Activated CD8-positive, alpha-beta memory T cell treated with anti-CD3 and anti-CD28 coated beads, Interleukin-2, amount 10 ng/mL, durations not matched to agents 7 days and 5 days (primary cell): ENCODE results near the gene IZUMO4. TPM values are rescaled to one million over a fixed set of nuclear protein-coding genes. Genes with fewer than 3 reads are reported as not detected.
"Not testable (repeated sequence)": the region's sequence is repeated elsewhere in the genome, so short reads cannot be mapped to it uniquely, and the experiment has no call there.

Experiments used
- ATAC-seq: fragments of 150-1000 bp; cut with Tn5 transposase; one replicate; pipeline ENCODE4 v1.10.0; 2021; ENCODE audit warnings: moderate library complexity
- CTCF ChIA-PET: fragments of 350-600 bp; sonication (Branson Sonifier 250); formaldehyde crosslinking; loops from one replicate; lab custom pipeline; 2021; ENCODE audit warnings: antibody characterized with exemption; lab: Charles Lee
- DNase-seq: peaks from one replicate; pipeline ENCODE4 v3.0.0-alpha.2; 2020
- H3K27ac Mint-ChIP-seq: one replicate; pipeline ENCODE4 v1.8.0; 2021; ENCODE audit warnings: mild to moderate bottlenecking, mixed read lengths
- H3K27me3 Mint-ChIP-seq: one replicate; pipeline ENCODE4 v1.8.0; 2021; ENCODE audit warnings: mixed read lengths
- H3K36me3 Mint-ChIP-seq: one replicate; pipeline ENCODE4 v1.8.0; 2021; ENCODE audit warnings: mild to moderate bottlenecking, mixed read lengths
- H3K4me1 Mint-ChIP-seq: one replicate; pipeline ENCODE4 v1.8.0; 2021; ENCODE audit warnings: mixed read lengths
- H3K4me3 Mint-ChIP-seq: one replicate; pipeline ENCODE4 v1.8.0; 2021; ENCODE audit warnings: mild to moderate bottlenecking, moderate library complexity, mixed read lengths
- H3K9me3 Mint-ChIP-seq: one replicate; pipeline ENCODE4 v1.8.0; 2022; ENCODE audit warnings: low read depth, mixed read lengths
- total RNA-seq, 2 experiments: library from RNA; stranded (reverse); gene quantifications; one replicate each; pipeline ENCODE4 v1.2.3, GENCODE V29; 2021

Gene IZUMO4
- total RNA-seq, 2 experiments from 2014 or later: 7.2 to 10.1 TPM

DNA sequence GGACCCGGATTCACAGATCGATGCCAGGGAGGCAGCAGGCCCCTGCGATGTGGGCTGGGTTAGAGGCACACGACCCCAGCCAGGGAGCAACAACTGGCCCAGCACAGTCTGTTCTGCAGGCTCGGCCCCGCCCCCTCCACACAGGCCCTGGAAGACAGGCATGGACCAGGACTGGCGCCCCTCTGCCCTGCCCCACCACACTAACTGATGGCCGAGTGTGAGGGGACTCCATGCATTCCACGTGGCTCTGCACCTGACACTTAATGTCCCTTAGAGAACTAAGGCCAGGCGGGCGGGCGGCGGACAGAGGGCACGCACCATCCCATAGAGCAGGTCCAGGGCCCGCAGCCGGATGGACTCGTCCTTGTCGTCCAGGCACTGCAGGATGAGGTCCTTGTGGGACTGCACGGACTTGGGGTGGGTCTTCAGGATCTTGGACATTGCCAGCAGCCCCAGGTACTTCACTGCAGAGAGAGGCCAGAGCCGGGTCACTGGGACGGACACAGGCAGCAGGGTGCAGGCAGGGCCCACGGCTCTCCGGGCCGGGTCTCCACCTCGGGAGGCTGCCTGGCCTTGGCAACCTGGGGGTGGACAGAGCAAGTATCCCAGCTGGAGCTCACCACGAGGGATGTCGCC, 24.8 kb downstream of the IZUMO4 start:
- peaks cover 19% of the 10 kb centered on the region for H3K36me3 Mint-ChIP-seq

DNA sequence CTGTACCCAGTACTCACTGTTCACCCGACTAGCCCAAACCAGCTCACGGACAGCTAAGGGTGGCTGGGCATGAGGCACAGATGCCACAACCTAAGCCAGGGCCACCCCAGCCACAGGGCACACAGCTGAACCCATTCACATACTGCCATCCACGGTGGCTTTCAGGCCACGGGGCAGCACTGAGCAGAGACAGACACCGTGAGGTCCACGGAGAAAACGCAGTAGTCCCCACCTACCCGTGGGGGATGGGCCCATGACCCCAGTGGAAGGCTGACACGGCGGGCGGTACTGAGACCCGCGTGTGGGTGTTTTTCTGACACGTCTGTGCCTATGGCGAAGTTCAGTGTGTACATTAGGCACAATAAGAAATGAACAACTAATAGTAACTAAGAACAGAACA, 25.5 kb downstream of the IZUMO4 start:
- H3K27me3 Mint-ChIP-seq: no peaks in the 10 kb centered on the region
- ATAC-seq (no peak), DNase-seq (no peak)
- H3K36me3 Mint-ChIP-seq: peaks cover 19% of the 10 kb centered on the region
- H3K4me3 Mint-ChIP-seq: no peak overlapping the region
- no peaks in the 10 kb centered on the region for H3K9me3 Mint-ChIP-seq
- CTCF ChIA-PET: no interaction called here
- peaks cover 5% of the 10 kb centered on the region for H3K4me1 Mint-ChIP-seq
- H3K27ac Mint-ChIP-seq: no peak overlapping the region

More for the DNA sequence above, 24.8 kb downstream of the IZUMO4 start:
- ATAC-seq (no peak), DNase-seq (no peak)
- Mint-ChIP-seq H3K4me1 (peaks cover 5% of the 10 kb centered on the region), H3K4me3 (no peak overlapping the region), H3K27me3 (no peaks in the 10 kb centered on the region), H3K27ac (no peak overlapping the region), H3K9me3 (no peaks in the 10 kb centered on the region)
- CTCF ChIA-PET: no interaction called here

DNA sequence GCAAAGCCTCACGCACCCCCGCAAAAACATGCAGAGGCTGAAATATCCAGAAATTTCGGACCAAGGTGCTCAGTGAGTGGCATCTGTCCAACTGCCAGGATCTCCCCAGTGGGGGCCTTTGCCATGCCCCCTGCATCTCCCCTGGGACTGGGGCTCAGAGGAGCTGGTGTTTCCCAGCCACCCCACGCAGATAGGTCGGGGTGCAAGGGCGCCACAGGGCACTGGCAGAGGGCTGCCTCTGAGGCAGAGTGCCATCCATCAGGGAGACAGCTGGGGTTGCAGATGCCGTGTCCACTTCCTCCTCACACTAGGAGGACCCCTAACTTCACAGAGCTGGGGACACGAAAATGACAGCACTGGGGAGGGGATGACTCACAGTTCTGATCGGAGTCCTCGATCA, 26.3 kb downstream of the IZUMO4 start:
- no peak overlapping the region for H3K4me3 Mint-ChIP-seq
- CTCF ChIA-PET: no interaction called here
- H3K9me3 Mint-ChIP-seq: no peaks in the 10 kb centered on the region
- H3K27ac Mint-ChIP-seq: no peak overlapping the region
- ATAC-seq (no peak), DNase-seq (no peak)
- no peaks in the 10 kb centered on the region for H3K27me3 Mint-ChIP-seq
- peaks cover 5% of the 10 kb centered on the region for H3K4me1 Mint-ChIP-seq
- H3K36me3 Mint-ChIP-seq: peaks cover 19% of the 10 kb centered on the region

DNA sequence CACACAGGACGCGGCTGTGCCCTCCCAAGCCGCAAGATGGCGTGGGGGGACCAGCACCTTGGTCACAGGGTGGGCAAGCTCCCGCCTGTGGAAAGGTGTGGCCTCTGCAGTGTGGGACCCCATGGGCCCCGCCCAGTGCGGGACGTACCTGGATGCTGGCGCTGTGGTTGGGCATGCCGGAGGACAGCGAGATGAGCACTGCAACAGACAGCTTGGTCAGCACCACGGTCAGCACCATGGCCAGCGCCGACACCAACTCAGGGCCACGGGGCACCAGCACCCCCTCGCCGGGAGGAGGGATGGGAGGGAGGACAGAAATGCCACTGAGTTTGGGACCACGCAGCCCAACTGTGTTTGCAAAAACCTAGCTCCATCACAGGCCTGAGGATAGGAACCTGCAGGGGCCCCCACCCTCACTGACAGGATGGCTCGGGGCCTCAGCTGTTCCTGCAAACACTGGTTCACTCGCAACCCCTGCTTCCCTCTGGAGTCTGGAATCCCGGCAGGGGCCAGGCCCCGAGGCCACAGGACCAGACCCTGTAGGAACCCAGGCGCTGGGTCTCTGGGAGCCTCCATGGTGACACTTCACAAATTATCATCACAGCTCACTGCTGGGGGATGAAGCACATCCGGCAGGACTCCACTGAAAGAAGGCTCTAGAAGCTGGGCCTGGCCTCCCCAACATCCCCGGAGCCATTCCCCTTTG, 27.1 kb downstream of the IZUMO4 start:
- peaks cover 1% of the 10 kb centered on the region for H3K4me1 Mint-ChIP-seq
- DNase-seq (no peak), ATAC-seq (no peak)
- no peak overlapping the region for H3K4me3 Mint-ChIP-seq
- peaks cover 13% of the 10 kb centered on the region for H3K36me3 Mint-ChIP-seq
- H3K27me3 Mint-ChIP-seq: no peaks in the 10 kb centered on the region
- CTCF ChIA-PET: no interaction called here
- no peaks in the 10 kb centered on the region for H3K9me3 Mint-ChIP-seq
- no peak overlapping the region for H3K27ac Mint-ChIP-seq

DNA sequence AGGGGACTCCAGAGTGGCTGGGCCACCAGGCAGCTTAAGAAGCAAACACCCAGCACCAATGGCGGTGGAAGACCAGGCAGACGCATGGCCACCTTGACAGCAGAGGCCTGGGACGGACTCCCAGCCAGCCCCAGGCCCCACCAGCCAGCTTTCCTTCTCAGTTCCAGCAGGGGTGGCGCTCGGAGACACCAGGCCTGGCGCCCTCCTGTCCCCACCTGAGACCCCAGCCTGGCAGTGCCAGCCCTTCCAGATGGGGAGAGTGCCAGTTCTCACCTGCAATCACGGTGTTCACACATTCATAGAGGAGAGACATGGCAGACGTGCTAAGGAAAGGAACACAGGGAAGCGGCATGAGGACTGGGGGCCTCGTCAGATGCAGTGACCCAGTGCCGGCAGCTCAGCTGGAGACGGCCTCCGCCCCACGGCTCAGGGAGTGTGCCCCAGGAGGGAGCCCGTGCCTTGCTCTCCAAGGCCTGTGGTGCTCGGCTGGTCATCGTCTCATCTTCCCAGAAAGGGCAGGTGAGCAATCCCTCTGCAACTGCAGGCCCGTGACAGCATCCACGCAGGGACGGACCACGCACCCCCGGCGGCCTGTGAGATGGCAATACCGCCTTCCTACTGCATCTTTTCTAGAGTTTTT, 30.3 kb downstream of the IZUMO4 start:
- Mint-ChIP-seq H3K4me1 (no peaks in the 10 kb centered on the region), H3K9me3 (no peaks in the 10 kb centered on the region), H3K4me3 (no peak overlapping the region), H3K27ac (no peak overlapping the region), H3K36me3 (peaks cover 20% of the 10 kb centered on the region), H3K27me3 (no peaks in the 10 kb centered on the region)
- ATAC-seq (no peak), DNase-seq (no peak)
- CTCF ChIA-PET: no interaction called here

DNA sequence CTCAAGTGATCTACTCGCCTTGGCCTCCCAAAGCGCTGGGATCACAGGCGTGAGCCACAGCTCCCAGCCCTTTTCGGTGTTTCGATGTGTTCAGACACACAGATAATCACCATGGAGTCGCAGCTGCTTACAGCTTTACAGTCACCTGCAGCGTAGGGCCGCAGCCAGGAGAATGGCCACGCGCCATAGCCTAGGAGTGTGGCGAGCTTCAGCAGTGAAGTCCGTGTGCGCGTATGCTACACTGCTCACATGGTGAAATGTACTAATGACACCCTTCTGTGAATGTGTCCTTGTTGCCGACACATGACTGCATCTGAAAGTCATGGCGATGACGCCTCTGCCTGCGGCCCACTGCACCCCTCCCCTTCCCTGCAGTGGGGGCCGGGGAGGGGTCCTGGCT, 31.0 kb downstream of the IZUMO4 start:
- Mint-ChIP-seq H3K27ac (no peak overlapping the region), H3K36me3 (peaks cover 24% of the 10 kb centered on the region), H3K4me1 (no peaks in the 10 kb centered on the region), H3K4me3 (no peak overlapping the region), H3K9me3 (no peaks in the 10 kb centered on the region), H3K27me3 (no peaks in the 10 kb centered on the region)
- CTCF ChIA-PET: no interaction called here
- DNase-seq: no peak
- ATAC-seq: no peak

DNA sequence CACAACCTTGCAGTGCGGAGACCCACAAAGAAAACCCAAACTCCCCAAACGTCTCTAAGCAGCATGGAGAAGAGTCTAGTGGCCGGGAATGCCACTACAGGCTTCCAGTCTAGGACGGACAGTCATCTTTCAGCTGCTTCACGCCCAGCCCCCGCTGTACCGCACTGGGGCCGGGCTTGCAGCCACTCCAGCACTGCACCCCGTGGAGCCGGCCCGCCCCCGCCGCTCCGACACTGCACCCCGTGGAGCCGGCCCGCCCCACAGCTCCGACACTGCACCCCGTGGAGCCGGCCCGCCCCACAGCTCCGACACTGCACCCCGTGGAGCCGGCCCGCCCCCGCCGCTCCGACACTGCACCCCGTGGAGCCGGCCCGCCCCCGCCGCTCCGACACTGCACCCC, 31.5 kb downstream of the IZUMO4 start:
- H3K4me1 Mint-ChIP-seq, ATAC-seq: not testable (repeated sequence)
- peaks cover 26% of the 10 kb centered on the region for H3K36me3 Mint-ChIP-seq

DNA sequence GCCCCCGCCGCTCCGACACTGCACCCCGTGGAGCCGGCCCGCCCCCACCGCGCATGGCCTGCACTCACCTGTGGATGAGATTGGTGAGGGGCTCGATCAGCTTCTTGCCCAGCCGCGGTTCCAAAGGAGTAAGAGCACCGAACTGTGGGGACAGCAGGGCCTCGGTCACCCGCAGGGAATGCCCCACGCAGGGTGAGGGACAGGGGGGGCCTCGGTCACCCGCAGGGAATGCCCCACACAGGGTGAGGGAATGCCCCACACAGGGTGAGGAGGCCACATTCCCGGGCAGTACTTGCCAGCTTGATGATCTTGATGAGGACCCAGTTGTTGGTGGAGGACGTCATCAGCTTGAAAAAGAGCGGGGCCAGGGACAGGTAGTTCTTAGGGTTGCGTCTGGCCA, 32.3 kb downstream of the IZUMO4 start:
- no peak for DNase-seq
- no peaks in the 10 kb centered on the region for H3K4me1 Mint-ChIP-seq
- CTCF ChIA-PET: interaction anchor here (1.0 kb wide), 1 partner anchor 103 kb away, joined by 3 read pairs; no protein-coding TSS in a partner anchor

More for the DNA sequence above, 31.5 kb downstream of the IZUMO4 start:
- CTCF ChIA-PET: interaction anchor here (1.0 kb wide), 1 partner anchor 102 kb away, joined by 3 read pairs; no protein-coding TSS in a partner anchor
- H3K27me3 Mint-ChIP-seq, H3K4me3 Mint-ChIP-seq, DNase-seq, H3K27ac Mint-ChIP-seq, H3K9me3 Mint-ChIP-seq: not testable (repeated sequence)

DNA sequence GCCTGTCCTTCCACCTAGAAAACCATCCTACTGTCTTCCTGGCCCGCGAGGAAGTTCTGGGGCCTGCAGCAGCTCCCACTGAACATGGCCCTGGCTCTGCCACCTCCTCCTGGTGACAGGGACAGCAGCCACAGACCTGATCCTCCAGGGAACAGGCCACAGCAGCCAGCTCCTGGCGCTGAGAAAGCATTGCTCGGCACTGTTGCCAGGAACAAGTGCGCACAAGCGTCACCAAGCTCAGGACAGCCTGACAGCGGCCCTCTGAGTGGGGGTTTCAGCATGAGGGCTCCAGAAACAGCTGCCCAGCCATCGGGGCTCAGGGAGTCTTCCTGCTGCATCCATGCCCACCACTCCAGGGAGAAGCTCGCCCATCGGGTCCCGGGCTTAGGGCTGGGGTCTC, 32.8 kb downstream of the IZUMO4 start:
- ATAC-seq (no peak), DNase-seq (no peak)
- H3K4me3 Mint-ChIP-seq: no peak overlapping the region
- H3K27ac Mint-ChIP-seq: no peak overlapping the region
- H3K9me3 Mint-ChIP-seq: no peaks in the 10 kb centered on the region
- H3K27me3 Mint-ChIP-seq: no peaks in the 10 kb centered on the region
- CTCF ChIA-PET: no interaction called here
- H3K4me1 Mint-ChIP-seq: no peaks in the 10 kb centered on the region
- peaks cover 26% of the 10 kb centered on the region for H3K36me3 Mint-ChIP-seq

More for the DNA sequence above, 32.3 kb downstream of the IZUMO4 start:
- no peak for ATAC-seq
- no peaks in the 10 kb centered on the region for H3K9me3 Mint-ChIP-seq
- H3K36me3 Mint-ChIP-seq: peaks cover 26% of the 10 kb centered on the region
- H3K27me3 Mint-ChIP-seq: no peaks in the 10 kb centered on the region
- H3K4me3 Mint-ChIP-seq: no peak overlapping the region
- no peak overlapping the region for H3K27ac Mint-ChIP-seq

DNA sequence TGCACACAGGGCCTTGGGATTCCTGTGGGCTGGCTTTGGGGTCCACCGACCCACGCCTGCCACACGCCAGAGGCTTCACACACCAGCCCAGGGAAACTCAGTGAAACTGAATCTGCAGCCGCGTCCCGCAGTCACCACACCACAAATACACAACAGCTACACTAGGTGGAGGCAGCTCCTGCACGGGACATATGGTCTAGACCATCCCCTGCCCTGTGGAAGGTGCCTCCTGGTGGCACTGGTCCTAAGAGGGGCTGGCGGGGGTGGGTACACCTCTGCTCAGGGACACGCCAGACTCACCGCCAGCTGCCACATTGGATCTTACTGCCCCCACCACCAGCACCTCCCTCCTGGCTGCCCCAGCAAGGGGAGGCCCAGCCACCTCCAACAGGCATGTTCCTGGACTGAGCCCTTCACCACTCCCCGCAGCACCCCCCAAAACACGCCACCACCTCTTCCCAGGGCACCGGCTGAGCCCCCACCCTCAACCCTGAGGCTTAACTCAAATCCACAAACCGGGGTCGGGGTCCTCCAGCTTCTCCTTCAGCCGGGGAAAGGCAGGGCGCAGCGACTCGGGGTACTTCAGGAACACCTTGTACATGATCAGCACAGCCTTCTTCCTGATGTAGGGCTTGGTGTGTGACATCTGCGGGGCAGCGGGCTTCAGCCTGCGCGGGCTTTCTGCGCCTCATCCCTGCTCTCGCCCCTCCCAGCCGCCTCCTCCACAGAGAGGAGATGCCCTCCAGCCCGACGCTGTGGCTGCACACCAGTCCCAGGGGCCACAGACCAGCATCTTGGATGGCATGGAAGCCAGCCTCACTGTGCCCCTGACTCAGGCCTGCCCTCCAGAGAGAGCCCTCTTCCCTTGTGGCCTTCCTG, 33.4 kb downstream of the IZUMO4 start:
- Mint-ChIP-seq H3K4me1 (no peaks in the 10 kb centered on the region), H3K27me3 (no peaks in the 10 kb centered on the region), H3K9me3 (no peaks in the 10 kb centered on the region), H3K4me3 (no peak overlapping the region), H3K36me3 (peaks cover 26% of the 10 kb centered on the region), H3K27ac (no peak overlapping the region)
- ATAC-seq (no peak), DNase-seq (no peak)
- CTCF ChIA-PET: no interaction called here

DNA sequence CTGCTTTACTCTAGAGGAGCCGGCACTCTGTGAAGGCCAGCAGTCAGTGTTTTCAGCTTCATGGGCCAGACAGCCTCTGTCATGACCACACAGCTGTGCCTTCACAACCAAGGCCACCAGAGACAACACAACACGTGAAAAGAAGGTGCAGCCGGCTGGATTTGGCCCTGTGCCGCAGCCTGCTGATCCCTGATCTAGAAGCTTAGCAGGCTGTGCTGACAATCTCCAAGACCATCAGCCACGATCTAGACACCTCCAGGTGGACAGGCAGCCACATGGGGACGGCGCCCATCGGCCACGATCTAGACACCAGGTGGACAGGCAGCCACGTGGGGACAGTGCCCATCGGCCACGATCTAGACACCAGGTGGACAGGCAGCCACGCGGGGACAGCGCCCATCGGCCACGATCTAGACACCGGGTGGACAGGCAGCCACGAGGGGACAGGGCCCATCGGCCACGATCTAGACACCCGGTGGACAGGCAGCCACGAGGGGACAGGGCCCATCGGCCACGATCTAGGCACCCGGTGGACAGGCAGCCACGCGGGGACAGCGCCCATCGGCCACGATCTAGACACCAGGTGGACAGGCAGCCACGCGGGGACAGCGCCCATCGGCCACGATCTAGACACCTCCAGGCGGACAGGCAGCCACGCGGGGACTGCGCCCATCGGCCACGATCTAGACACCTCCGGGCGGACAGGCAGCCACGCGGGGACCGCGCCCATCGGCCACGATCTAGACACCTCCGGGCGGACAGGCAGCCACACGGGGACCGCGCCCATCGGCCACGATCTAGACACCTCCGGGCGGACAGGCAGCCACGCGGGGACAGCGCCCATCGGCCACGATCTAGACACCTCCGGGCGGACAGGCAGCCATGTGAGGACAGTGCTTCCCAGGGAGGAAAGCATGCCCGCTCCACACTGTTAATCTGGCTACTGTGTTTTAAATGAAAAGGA, 34.6 kb downstream of the IZUMO4 start:
- H3K4me1 Mint-ChIP-seq, H3K9me3 Mint-ChIP-seq, DNase-seq, H3K4me3 Mint-ChIP-seq, H3K27me3 Mint-ChIP-seq, ATAC-seq, CTCF ChIA-PET, H3K27ac Mint-ChIP-seq: not testable (repeated sequence)
- peaks cover 26% of the 10 kb centered on the region for H3K36me3 Mint-ChIP-seq

DNA sequence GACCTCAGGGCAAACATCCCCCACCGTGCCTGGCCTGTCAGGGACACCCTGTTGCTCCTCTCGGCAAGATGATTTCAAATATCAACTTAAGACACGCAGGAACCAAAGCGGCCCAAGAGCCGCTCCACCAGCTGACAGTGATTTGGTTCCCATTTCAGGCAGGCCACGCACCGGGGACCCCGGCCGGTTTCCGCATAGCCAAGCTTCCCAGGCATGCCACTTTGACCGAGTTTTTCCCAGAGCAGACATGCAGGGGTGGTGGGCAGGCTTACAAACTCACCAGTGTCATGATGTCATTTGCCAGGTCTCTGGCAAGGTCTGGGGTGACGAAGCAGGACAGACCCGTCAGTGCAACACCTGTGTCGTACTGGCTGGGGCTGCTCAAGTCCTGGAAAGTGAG, 35.5 kb downstream of the IZUMO4 start:
- no peak overlapping the region for H3K4me3 Mint-ChIP-seq
- H3K27ac Mint-ChIP-seq: no peak overlapping the region
- ATAC-seq (no peak), DNase-seq (no peak)
- no peaks in the 10 kb centered on the region for H3K27me3 Mint-ChIP-seq
- no peaks in the 10 kb centered on the region for H3K9me3 Mint-ChIP-seq
- CTCF ChIA-PET: no interaction called here
- no peaks in the 10 kb centered on the region for H3K4me1 Mint-ChIP-seq
- peaks cover 28% of the 10 kb centered on the region for H3K36me3 Mint-ChIP-seq
